ENCODE measurements around the gene PDGFRA. TPM values are rescaled to one million over a fixed set of nuclear protein-coding genes. Genes with fewer than 3 reads are reported as not detected.

The PDGFRA gene
- total RNA-seq, 1 experiment from 2014 or later, result 10.8 TPM

Other genes with a start within 250 kb of the PDGFRA start
- gene CHIC2, start 164.7 kb upstream of the PDGFRA start, total RNA-seq (2014; rRNA removed; shearing (Covaris generic)), result 14.4 and 18.2 TPM in 2 replicates
- 0.07 and 1.4 TPM in 2 replicates for gene GSX2, start 129.1 kb upstream of the PDGFRA start, total RNA-seq (2014; rRNA removed; shearing (Covaris generic))

All from H7 (cell line).